Activated CD8-positive, alpha-beta T cell treated with anti-CD3 and anti-CD28 coated beads for 36 hours (primary cell): Measurements from ENCODE around the gene POLR1F. TPM values are rescaled to one million over a fixed set of nuclear protein-coding genes. Genes with fewer than 3 reads are reported as not detected.

Experiments
- ATAC-seq: fragments of 200-7000 bp; cut with Tn5 transposase; one replicate; pipeline ENCODE4 v1.10.0; 2021; ENCODE audit warnings: mild to moderate bottlenecking, moderate library complexity
- CTCF ChIA-PET: fragments of 350-600 bp; sonication (Branson Sonifier 250); formaldehyde crosslinking; loops from one replicate; lab custom pipeline; 2021; ENCODE audit warnings: antibody characterized with exemption; lab: Charles Lee
- POLR2A ChIA-PET: fragments of 350-600 bp; sonication (Branson Sonifier 250); formaldehyde crosslinking; loops from one replicate; lab custom pipeline; 2021; ENCODE audit warnings: antibody characterized with exemption; lab: Charles Lee
- DNase-seq: peaks from one replicate; pipeline ENCODE4 v3.0.0-alpha.2; 2020
- H3K27ac Mint-ChIP-seq: one replicate; pipeline ENCODE4 v1.8.0; 2021; ENCODE audit warnings: mild to moderate bottlenecking, mixed read lengths
- H3K27me3 Mint-ChIP-seq: one replicate; pipeline ENCODE4 v1.8.0; 2021; ENCODE audit warnings: mixed read lengths
- H3K36me3 Mint-ChIP-seq: one replicate; pipeline ENCODE4 v1.8.0; 2021; ENCODE audit warnings: low read depth, mixed read lengths
- H3K4me1 Mint-ChIP-seq: one replicate; pipeline ENCODE4 v1.8.0; 2021; ENCODE audit warnings: low read depth, mixed read lengths
- H3K4me3 Mint-ChIP-seq: one replicate; pipeline ENCODE4 v1.8.0; 2021; ENCODE audit warnings: mild to moderate bottlenecking, moderate library complexity, mixed read lengths
- H3K9me3 Mint-ChIP-seq: one replicate; pipeline ENCODE4 v1.8.0; 2021; ENCODE audit warnings: mixed read lengths
- CTCF ChIP-seq: fragments of 200-600 bp; IDR thresholded peaks from one replicate; pipeline ENCODE4 v1.8.0; 2022; ENCODE audit warnings: antibody characterized with exemption, mild to moderate bottlenecking
- intact Hi-C: fragments of 100-400 bp; cut with micrococcal nuclease; formaldehyde crosslinking; loops from one replicate; pipeline ENCODE4 v1.10.0; 2022
- microRNA-seq: library from miRNA; unstranded; fragments of <30 nt; microRNA quantifications from one replicate; pipeline ENCODE4 v1.2.0, GENCODE V29; 2022; ENCODE audit warnings: borderline microRNAs expressed, borderline replicate concordance
- total RNA-seq, 2 experiments: library from RNA; stranded (reverse); gene quantifications; one replicate each; pipeline ENCODE4 v1.2.3, GENCODE V29; 2021

POLR1F gene
- total RNA-seq, 2 experiments from 2014 or later, result 27.8 to 34.7 TPM

DNA sequence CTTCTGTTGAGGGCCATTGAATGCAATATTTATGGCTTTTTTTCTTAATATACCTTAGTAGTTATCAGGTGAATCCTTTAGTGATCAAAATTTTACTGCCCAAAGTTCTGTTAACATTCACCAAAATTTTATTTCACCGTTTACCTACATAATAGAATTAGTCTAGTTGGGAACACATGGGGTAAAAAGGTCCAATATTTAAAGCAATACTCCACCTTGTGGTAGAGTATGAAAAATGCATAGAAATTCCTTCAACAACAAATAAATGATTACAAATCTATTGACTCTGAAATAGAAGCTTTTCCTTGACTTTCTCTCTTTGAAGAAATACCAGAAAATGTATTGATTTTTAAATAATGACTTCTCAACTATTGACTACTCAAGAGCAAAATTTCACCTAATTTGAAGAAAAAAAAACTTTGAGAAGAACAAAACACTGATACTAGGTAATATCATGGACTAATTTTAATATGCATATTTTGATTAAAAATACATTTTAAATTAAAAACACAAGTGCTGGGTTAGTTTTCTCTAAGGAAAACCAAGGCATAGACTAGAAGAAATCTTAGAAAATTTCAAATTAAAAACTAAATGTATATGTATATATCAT is 43.3 kb downstream of the POLR1F start:
- intact Hi-C loops, result loop anchor here (10.0 kb wide), 1 partner anchor 1311 kb away; no protein-coding TSS in a partner anchor
- no peak overlapping the region for H3K27ac Mint-ChIP-seq
- no peak for ATAC-seq
- no peak for DNase-seq
- no peaks in the 10 kb centered on the region for H3K36me3 Mint-ChIP-seq
- H3K4me3 Mint-ChIP-seq, result no peak overlapping the region
- H3K9me3 Mint-ChIP-seq, result no peaks in the 10 kb centered on the region
- ChIA-PET CTCF (interaction anchor here (0.7 to 2.0 kb wide), 2 partner anchors 1313 to 1319 kb away, joined by 3 to 8 read pairs; no protein-coding TSS in a partner anchor), POLR2A (no interaction called here)
- peak; percentile 66 for TF ChIP-seq CTCF
- peaks cover 12% of the 10 kb centered on the region for H3K4me1 Mint-ChIP-seq
- peaks cover 2% of the 10 kb centered on the region for H3K27me3 Mint-ChIP-seq

DNA sequence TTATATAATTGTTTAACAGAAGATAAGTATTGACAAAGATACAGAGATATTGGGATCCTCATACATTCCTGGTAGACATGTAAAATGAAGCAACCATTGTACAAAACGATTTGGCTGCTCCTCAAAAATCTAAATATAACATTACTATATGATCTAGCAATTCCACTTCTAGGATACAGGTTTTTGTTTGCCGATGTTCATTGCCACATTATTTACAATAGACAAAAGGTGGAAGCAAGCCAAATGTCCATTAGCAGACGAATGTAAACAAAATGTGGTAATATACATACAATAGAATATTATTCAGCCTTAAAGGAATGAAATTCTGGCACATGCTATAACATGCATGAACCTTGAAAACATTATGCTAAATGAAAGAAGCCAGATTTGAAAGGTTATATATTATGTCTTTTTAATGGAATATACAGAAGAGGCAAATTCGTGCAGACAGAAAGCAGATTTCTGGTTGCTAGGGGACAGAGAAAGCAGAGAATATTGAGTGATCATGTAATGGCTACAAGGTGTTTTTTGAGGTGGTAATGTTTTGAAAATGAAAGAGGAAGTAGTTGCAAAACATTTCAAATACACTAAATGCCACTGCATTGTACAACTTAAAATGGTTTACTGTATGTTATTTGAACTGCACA is 44.9 kb downstream of the POLR1F start:
- Mint-ChIP-seq H3K27me3 (no peaks in the 10 kb centered on the region), H3K36me3 (no peaks in the 10 kb centered on the region), H3K27ac (no peak overlapping the region), H3K9me3 (no peaks in the 10 kb centered on the region), H3K4me1 (peaks cover 12% of the 10 kb centered on the region), H3K4me3 (no peak overlapping the region)
- no peak for ATAC-seq
- no peak for DNase-seq
- TF ChIP-seq CTCF, result no peak
- intact Hi-C loops, result loop anchor here (10.0 kb wide), 1 partner anchor 1309 kb away; no protein-coding TSS in a partner anchor
- ChIA-PET CTCF (interaction anchor here (2.0 kb wide), 1 partner anchor 1312 kb away, joined by 8 read pairs; no protein-coding TSS in a partner anchor), POLR2A (no interaction called here)

GRCh38 chr7:19648791-19649190 is 60.0 kb downstream of the POLR1F start:
- no peak overlapping the region for H3K4me3 Mint-ChIP-seq
- no peaks in the 10 kb centered on the region for H3K36me3 Mint-ChIP-seq
- no peaks in the 10 kb centered on the region for H3K4me1 Mint-ChIP-seq
- TF ChIP-seq CTCF, result no peak
- DNase-seq (no peak), ATAC-seq (no peak)
- POLR2A ChIA-PET, result interaction anchor here (0.6 kb wide), 1 partner anchor 864 kb away, joined by 4 read pairs; no protein-coding TSS in a partner anchor
- H3K27ac Mint-ChIP-seq, result no peak overlapping the region
- CTCF ChIA-PET, result no interaction called here
- peaks cover 15% of the 10 kb centered on the region for H3K9me3 Mint-ChIP-seq
- intact Hi-C loops, result no loop called here
- no peaks in the 10 kb centered on the region for H3K27me3 Mint-ChIP-seq

Small RNA genes lying within 50 kb of the gene (microRNA-seq; reads per million reads assigned to microRNA genes)
- gene MIR3146, result 0.91 reads per million

Other genes with a start within 250 kb of the POLR1F start
- gene TMEM196, start 64.6 kb upstream of the POLR1F start, total RNA-seq, result not detected